Thymus (tissue), 14 donors: Measurements from ENCODE around the gene XKR3. TPM values are rescaled to one million over a fixed set of nuclear protein-coding genes. Genes with fewer than 3 reads are reported as not detected.
"Not testable (repeated sequence)": the region's sequence is repeated elsewhere in the genome, so short reads cannot be mapped to it uniquely, and the experiment has no call there.

Source experiments
- DNase-seq, 9 donors: peaks; one replicate each; pipeline ENCODE4 v3.0.0-alpha.2; 2013; ENCODE audit warnings: low spot score in 9 of 9, low read depth in 6 of 9, missing footprints in 1 of 9
- H3K27ac ChIP-seq, 2 donors: one replicate each; pipeline ENCODE4 v1.5.1; 2013; ENCODE audit warnings: control low read depth in 1 of 2, low read depth in 1 of 2, low read length in 1 of 2, mild to moderate bottlenecking in 1 of 2, moderate library complexity in 1 of 2
- H3K27me3 ChIP-seq, 2 donors: one replicate each; pipeline ENCODE4 v1.5.1; 2013; ENCODE audit warnings: low read length in 1 of 2; ENCODE audit not compliant: control insufficient read depth in 2 of 2, insufficient read depth in 1 of 2
- H3K36me3 ChIP-seq, 2 donors: one replicate each; pipeline ENCODE4 v1.5.1; 2013; ENCODE audit warnings: low read length in 1 of 2, mild to moderate bottlenecking in 1 of 2, moderate library complexity in 1 of 2; ENCODE audit not compliant: control insufficient read depth in 2 of 2, insufficient read depth in 2 of 2
- H3K4me1 ChIP-seq, 2 donors: one replicate each; pipeline ENCODE4 v1.5.1; 2013; ENCODE audit warnings: low read length in 2 of 2; ENCODE audit not compliant: control insufficient read depth in 2 of 2, insufficient read depth in 2 of 2
- H3K4me3 ChIP-seq, 2 donors: one replicate each; pipeline ENCODE4 v1.5.1; 2013; ENCODE audit warnings: low read length in 2 of 2, control low read depth in 1 of 2, mild to moderate bottlenecking in 1 of 2
- H3K9me3 ChIP-seq, 2 donors: one replicate each; pipeline ENCODE4 v1.5.1; 2013; ENCODE audit warnings: low read length in 1 of 2, mild to moderate bottlenecking in 1 of 2; ENCODE audit not compliant: control insufficient read depth in 2 of 2, insufficient read depth in 1 of 2
- WGBS: extraction: QIAGEN DNeasy Blood & Tissue Kit; methylation state at CpG from one replicate; pipeline ENCODE4 v1.1.7; 2013; 5-methylcytosine and 5-hydroxymethylcytosine counted together
- long read RNA-seq, 10 donors: transcript quantifications; one replicate each; lab custom pipeline, GENCODE V29; 2026
- polyA plus RNA-seq: library from polyadenylated mRNA; stranded (reverse); fragments of 200-250 nt; gene quantifications from one replicate; pipeline ENCODE4 v1.2.3, GENCODE V29; 2013
- total RNA-seq: library from RNA; stranded (reverse); fragments of 120-200 nt; gene quantifications from one replicate; pipeline ENCODE4 v1.2.4, GENCODE V29; 2013
- donor health status: healthy.

The XKR3 gene
- total RNA-seq (0.05 TPM), polyA plus RNA-seq (0.16 TPM)
- long read RNA-seq, donor 1, result 0 reads
- long read RNA-seq, donor 2, result 0 reads
- long read RNA-seq, donor 3, result 0 reads
- long read RNA-seq, donor 4, result 0 reads
- long read RNA-seq, donor 5, result 0 reads
- long read RNA-seq, donor 6, result 0 reads
- long read RNA-seq, donor 7, result 0 reads
- long read RNA-seq, donor 8, result 0 reads
- long read RNA-seq, donor 9, result 0 reads
- long read RNA-seq, donor 10, result 0 reads

DNA sequence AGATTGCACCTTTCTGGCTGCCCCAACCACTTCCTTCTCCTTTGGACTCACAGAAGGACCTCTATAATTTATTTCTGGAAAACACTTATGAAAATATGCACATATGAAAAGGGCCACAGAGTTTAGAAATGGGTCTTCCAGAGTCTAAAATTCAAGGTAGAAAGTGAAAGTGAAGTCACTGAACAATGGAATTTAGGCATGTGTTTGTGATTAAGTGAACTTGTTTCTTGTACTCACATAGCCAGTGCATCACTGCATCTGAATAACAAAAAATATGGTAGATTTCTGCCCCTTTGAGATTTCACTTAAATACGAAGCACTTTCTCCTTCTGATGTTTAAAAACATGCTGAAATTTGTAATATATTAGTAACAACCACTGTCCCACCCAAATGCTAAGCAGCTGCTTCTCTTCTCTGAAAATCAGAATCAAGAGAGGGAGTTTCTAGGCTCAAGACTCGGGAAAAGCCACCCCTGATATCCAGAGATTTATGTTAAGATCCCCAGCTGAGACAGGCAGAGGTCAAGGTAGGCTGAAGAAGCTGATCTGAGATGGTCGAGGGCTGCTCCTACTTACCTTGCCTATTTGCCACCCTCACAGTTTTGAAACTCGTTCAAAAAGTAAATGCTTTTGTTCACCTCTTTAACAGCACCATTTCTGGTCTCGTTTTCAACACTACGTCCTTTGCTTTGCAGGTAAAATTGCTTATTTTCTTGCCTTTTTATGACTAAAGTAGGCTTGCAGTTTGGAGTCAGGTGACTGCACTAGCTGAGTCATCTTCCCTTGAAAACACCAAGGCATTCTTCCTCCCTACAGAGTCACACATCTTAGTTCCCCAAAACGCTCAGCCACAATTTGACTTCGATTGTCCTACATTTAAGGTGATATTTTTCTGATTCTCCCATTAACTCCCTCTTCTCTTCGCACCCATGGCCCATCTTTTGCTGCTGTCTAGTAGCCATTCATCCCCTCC, at the start of gene XKR3:
TSS of gene XKR3 (minus strand) at position 696 of the 972 bp plus-strand sequence. CDS start 17,338 bp downstream, outside the sequence.
- H3K4me3 ChIP-seq, result no peak within 1 kb of the TSS
- WGBS, result 18% methylated on average over 9 of the region's 9 CpGs
- DNase-seq, result peak in 5 of 9 donors; percentile 5 to 52 (median 20)
- peaks cover 0 to 2% of the 10 kb centered on the region in 2 donors for H3K4me1 ChIP-seq
- H3K9me3 ChIP-seq, result no peaks in the 10 kb centered on the region
- no peaks in the 10 kb centered on the region for H3K36me3 ChIP-seq
- H3K27ac ChIP-seq, result peak within 1 kb of the TSS in 1 of 2 donors; percentile 15
- H3K27me3 ChIP-seq, result no peaks in the 10 kb centered on the region

DNA sequence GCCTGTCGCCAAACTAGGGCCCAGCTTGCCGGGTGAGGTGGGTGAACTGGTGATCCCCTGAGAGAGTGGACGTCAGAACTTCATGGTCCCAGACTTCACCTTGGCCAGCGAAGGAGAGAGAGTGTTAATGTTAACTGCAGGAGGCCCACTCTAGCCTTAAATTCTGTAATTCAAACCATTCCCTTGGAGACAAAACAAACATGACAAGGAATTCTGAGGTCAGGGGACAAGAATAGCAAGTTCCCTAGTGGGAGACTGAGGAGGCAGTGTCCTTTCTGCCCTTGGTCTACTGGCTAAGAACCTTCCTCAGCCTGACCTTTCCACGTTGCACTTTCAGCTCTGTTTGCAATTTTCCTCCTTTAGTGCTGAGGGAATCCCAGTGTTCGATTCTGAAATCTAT, 44.4 kb upstream of the XKR3 start:
- H3K27ac ChIP-seq, result not testable (repeated sequence)

DNA sequence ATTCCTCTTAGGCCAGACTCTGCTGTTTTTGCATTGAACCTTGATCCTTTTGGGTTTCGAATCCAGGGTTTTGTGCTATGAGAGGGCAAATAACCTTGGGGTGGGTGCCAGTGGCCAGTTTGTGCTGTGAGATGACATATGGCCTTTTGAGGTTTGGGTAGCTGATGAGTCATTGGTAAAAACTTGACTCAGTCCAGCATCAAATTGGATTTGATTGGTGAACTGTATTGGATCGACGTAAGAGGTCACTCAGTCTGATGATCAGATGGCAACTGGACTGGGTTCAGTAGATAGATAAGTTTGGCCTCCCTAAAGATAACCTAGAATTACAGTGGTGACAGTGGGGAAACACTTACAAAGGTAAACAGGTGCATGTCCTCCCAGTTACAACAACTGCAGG, 41.0 kb upstream of the XKR3 start:
- DNase-seq, result no peak
- WGBS, result 87% methylated on average over 3 of the region's 3 CpGs
- Histone ChIP-seq H3K27ac (no peak overlapping the region), H3K4me3 (no peak overlapping the region), H3K9me3 (no peaks in the 10 kb centered on the region), H3K27me3 (no peaks in the 10 kb centered on the region), H3K36me3 (no peaks in the 10 kb centered on the region), H3K4me1 (no peaks in the 10 kb centered on the region)

More for the DNA sequence above, 44.4 kb upstream of the XKR3 start:
- not testable (repeated sequence) for H3K4me1 ChIP-seq, DNase-seq, H3K4me3 ChIP-seq, H3K36me3 ChIP-seq, H3K9me3 ChIP-seq, H3K27me3 ChIP-seq
- WGBS, result 88% methylated on average over 6 of the region's 6 CpGs

DNA sequence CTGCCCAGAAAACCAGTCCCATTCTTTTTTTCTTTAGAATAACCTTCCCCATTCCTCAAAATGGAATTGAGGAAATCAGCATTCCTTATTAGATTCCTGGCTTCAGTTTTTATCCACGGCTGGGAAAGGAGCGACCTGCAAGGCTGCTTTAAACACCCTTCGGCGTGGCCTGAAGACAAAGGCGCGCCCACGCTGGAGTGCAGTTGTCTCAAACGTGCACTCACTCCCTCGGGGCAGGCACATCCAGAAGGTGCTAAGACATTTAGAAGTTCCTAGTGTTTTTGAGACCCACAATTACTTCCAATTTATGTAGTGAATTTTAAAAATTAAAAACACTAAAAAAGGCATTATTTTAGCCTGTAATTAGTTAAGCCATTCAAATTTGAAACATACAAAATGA, 31.6 kb upstream of the XKR3 start:
- not testable (repeated sequence) for H3K4me3 ChIP-seq, H3K27ac ChIP-seq, H3K36me3 ChIP-seq, DNase-seq, H3K9me3 ChIP-seq, H3K4me1 ChIP-seq, H3K27me3 ChIP-seq
- 93% methylated on average over 9 of the region's 9 CpGs for WGBS

DNA sequence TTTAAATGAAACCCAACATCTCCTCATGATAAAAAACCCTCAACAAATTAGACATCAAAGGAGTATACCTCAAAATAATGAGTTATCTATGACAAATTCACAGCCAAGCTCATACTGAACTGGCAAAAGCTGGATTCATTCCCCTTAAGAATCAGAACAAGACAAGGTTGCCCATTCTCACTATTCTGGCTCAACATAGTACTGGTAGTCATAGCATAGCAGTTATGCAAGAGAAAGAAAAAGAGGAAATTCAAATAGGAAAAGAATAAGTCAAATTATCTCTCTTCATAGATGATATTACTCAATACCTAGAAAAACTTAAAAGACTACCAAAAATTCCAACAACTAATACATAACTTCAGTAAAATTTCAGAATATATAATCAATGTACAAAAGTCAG, 29.4 kb upstream of the XKR3 start:
- Histone ChIP-seq H3K27me3 (no peaks in the 10 kb centered on the region), H3K4me3 (no peak overlapping the region), H3K27ac (no peak overlapping the region), H3K36me3 (no peaks in the 10 kb centered on the region), H3K4me1 (no peaks in the 10 kb centered on the region), H3K9me3 (no peaks in the 10 kb centered on the region)
- no peak for DNase-seq

DNA sequence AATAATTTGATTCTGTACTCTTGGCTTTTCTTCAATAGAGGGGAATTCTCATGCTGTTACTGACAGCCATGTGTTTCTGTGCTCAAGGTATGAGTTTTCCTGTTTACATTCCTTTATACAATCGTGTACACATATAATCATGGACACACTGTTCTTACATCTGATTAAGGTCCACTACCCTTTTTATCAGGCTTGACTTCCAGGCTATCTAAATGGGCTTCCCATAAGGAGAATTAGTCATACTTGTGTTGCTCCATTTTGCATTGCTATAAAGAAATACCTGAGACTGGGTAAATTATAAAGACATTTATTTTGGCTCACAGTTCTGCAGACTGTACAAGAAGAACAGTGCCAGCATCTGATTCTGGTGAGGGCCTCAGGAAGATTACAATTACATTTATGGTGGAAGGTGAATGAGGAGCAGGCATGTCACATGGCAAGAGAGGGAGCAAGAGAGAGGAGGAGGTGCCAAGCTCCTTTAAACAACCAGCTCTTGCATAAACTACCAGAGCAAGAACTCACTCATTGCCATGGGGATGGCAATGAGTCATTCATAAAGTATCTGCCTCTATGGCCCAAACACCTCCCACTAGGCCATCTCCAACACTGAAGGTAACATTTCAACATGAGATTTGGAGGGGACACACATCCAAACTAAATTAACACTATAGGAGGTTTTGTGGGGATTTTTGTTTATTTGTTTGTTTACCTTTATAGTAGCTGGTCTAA, 26.2 kb upstream of the XKR3 start:
- not testable (repeated sequence) for H3K36me3 ChIP-seq, H3K4me3 ChIP-seq, H3K9me3 ChIP-seq, DNase-seq, H3K27ac ChIP-seq, H3K4me1 ChIP-seq, H3K27me3 ChIP-seq
- WGBS, result 95% methylated on average over 1 of the region's 1 CpG

DNA sequence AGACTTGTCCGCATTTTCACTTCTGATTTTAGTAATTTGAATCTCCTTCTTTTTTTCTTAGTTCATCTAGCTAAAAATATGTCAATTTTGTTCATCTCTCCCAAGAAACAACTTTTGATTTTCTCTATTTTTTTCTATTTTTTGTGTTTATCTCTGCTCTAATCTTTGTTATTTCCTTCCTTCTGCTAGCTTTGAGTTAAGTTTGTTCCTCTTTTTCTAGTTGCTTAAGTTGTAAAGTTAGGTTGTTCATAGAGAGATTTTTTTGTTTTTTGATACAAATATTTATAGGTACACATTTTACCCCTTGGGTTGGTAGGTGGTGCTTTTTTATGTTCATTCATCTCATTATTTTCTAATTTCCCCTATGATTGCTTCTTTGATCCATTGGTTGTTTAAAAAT, 22.1 kb upstream of the XKR3 start:
- no peak overlapping the region for H3K27ac ChIP-seq
- H3K36me3 ChIP-seq, result no peaks in the 10 kb centered on the region
- WGBS, result 33% methylated on average over 1 of the region's 1 CpG
- H3K4me1 ChIP-seq, result no peaks in the 10 kb centered on the region
- no peak overlapping the region for H3K4me3 ChIP-seq
- H3K27me3 ChIP-seq, result no peaks in the 10 kb centered on the region
- DNase-seq, result no peak
- peaks cover 2 to 3% of the 10 kb centered on the region in 2 donors for H3K9me3 ChIP-seq

DNA sequence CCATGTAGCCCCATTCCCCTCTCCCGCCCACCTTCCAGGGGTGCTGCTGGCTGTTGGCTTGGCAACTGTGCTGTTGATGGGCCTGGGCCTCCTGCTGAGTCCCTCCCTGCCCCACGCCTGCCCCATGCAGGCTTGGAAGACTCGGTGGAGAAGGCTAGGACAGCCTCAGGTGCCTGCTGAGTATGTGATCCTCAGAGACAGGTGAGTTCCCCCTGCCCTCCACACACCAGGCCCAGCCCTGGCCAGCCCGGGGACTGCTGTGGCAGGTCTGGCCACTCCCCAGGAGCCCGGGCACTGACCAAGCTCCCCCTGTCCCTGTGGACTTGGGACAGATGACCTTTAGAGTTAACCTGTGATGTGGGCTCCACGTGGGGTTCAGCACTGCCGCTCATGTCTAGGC, 20.7 kb upstream of the XKR3 start:
- no peak overlapping the region for H3K27ac ChIP-seq
- WGBS, result 92% methylated on average over 7 of the region's 7 CpGs
- peaks cover 2 to 3% of the 10 kb centered on the region in 2 donors for H3K9me3 ChIP-seq
- no peak for DNase-seq
- H3K36me3 ChIP-seq, result no peaks in the 10 kb centered on the region
- no peaks in the 10 kb centered on the region for H3K4me1 ChIP-seq
- H3K27me3 ChIP-seq, result no peaks in the 10 kb centered on the region
- no peak overlapping the region for H3K4me3 ChIP-seq

DNA sequence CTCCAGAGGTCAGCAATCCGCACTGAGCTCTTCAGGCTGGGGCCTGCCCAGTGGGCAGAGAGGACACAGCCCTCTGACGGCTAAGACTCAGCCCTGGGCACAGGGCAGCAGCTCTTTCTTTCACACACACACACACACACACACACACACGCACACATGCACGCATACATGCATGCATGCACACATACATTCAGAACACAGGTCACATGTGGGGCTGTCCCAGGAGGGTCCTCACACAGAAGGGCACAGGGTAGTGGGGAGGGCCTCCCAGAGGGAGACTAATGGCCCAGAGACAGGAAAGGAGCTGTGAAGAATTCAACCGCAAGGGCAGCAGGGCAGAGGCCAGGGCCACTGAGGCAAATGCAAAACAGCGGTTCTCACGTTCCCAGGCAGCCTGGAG, 20.3 kb upstream of the XKR3 start:
- Histone ChIP-seq H3K4me3 (no peak overlapping the region), H3K27me3 (no peaks in the 10 kb centered on the region), H3K9me3 (peaks cover 2 to 3% of the 10 kb centered on the region in 2 donors), H3K36me3 (no peaks in the 10 kb centered on the region), H3K4me1 (no peaks in the 10 kb centered on the region), H3K27ac (no peak overlapping the region)
- no peak for DNase-seq
- WGBS, result 85% methylated on average over 7 of the region's 7 CpGs
